ENCODE data around the gene CUL7. TPM values are rescaled to one million over a fixed set of nuclear protein-coding genes. Genes with fewer than 3 reads are reported as not detected.
A peak's percentile ranks its signal among the peaks of the same experiment; 100 is the strongest.

CUL7 gene
- total and polyA plus RNA-seq, 9 of the 15 experiments (the other 6 are each of a cell fraction or from before 2014, with no cell fraction given) = 0.44 to 20.1 (median 8.6) TPM

DNA sequence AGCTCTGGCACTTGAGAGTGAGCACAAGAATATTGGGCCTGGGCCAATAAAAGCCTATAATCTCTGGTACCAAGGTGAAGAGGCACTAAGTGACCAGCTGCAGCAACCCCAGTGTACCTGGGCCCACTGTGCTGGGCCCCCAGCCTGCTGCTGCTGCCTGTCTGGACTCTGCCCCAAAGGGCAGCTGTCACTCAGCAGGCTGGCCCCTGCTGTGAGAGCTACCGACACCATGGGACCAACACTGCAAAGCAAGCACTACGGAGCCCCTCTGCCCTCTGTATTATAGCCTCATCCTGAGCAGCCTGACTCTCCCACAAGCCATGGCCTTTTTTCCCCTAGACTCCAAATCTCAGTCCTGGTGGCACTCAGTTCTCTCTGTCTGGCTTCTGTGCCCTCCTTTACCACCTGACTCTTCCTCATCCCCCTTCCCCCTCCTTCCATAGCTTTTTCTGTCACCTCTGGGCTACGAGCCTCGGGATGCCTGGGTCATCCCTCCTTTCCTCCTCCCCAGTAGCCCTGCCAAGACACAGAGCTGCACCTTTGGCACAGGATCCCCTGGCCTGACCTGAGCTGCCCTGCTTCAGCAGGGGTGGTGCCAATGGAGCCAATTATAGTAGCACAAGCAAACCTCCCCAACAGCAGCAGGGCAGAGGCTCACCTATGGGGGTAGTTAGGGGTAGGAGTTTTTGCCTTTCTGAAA is 18.0 kb downstream of the CUL7 start (continued):
- TF ChIP-seq, protein P1, sequence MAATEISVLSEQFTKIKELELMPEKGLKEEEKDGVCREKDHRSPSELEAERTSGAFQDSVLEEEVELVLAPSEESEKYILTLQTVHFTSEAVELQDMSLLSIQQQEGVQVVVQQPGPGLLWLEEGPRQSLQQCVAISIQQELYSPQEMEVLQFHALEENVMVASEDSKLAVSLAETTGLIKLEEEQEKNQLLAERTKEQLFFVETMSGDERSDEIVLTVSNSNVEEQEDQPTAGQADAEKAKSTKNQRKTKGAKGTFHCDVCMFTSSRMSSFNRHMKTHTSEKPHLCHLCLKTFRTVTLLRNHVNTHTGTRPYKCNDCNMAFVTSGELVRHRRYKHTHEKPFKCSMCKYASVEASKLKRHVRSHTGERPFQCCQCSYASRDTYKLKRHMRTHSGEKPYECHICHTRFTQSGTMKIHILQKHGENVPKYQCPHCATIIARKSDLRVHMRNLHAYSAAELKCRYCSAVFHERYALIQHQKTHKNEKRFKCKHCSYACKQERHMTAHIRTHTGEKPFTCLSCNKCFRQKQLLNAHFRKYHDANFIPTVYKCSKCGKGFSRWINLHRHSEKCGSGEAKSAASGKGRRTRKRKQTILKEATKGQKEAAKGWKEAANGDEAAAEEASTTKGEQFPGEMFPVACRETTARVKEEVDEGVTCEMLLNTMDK (IDR thresholded peaks at IDR 0.05; ENCODE audit: borderline replicate concordance, insufficient read depth, low read depth, low read length, poor library complexity, severe bottlenecking) = no peak
- TF ChIP-seq, protein P2, sequence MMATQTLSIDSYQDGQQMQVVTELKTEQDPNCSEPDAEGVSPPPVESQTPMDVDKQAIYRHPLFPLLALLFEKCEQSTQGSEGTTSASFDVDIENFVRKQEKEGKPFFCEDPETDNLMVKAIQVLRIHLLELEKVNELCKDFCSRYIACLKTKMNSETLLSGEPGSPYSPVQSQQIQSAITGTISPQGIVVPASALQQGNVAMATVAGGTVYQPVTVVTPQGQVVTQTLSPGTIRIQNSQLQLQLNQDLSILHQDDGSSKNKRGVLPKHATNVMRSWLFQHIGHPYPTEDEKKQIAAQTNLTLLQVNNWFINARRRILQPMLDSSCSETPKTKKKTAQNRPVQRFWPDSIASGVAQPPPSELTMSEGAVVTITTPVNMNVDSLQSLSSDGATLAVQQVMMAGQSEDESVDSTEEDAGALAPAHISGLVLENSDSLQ (IDR thresholded peaks at IDR 0.05) = 0 out of 2 replicates have a peak, but pooled peaks have one; percentile 7
- no peak for TF ChIP-seq ZZZ3 (IDR thresholded peaks at IDR 0.05)

DNA sequence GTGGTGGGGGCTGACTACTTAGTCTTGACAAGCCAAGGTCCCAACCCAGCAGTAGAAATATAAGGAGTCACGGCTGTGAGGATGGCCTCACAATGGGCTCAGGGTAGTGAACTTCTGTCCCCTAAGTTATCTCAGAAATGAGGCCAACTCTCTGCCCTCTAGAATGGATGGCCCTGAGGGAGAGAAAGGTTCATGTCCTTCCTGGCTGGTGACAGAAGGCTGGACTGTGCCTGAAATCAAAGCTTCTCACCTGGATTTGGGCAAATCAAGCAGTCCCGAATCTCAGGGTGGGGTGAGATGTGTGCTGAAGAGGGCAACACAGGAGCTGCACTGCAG is 19.5 kb downstream of the CUL7 start:
- CTCF ChIA-PET (ENCODE audit: low intra/inter-chr PET ratio) = no interaction called here
- no peak overlapping the region for H3K4me3 ChIP-seq
- peaks cover 0 to 7% of the 10 kb centered on the region in 2 experiments; a peak in 3 of 5 replicates for H3K4me1 ChIP-seq (replicated peaks in 1 of 2; ENCODE audit: control insufficient read depth in 2 of 2, insufficient read depth in 2 of 2, low read length in 2 of 2)
- intact Hi-C loops (cut with micrococcal nuclease) (no loop called here), in situ Hi-C loops (cut with MboI) (no loop called here)
- FAIRE-seq (no peak), ATAC-seq (no peak), DNase-seq (ENCODE audit: extremely low read depth in 1 of 4, low spot score in 3 of 4) (no peak)
- H4K20me1 ChIP-seq (replicated peaks; ENCODE audit: control insufficient read depth, insufficient read depth, low read length) = no peaks in the 10 kb centered on the region; the same call in 1 of the 2 replicates
- H3K36me3 ChIP-seq (ENCODE audit: control insufficient read depth, insufficient read depth, low read length) = peaks cover 72% of the 10 kb centered on the region
- no peaks in the 10 kb centered on the region for H3K79me2 ChIP-seq (ENCODE audit: control insufficient read depth, insufficient read depth, low read length)
- no peak overlapping the region for H3K4me2 ChIP-seq (ENCODE audit: insufficient read depth, low read length)
- WGBS (ENCODE audit: insufficient coverage, low coverage, missing lambda C conversion rate) = 84% methylated on average over 2 of the region's 2 CpGs
- no peak overlapping the region for H2AFZ ChIP-seq (ENCODE audit: low read depth, low read length)
- H3K27ac ChIP-seq (ENCODE audit: extremely low read depth, low read depth, low read length) = no peak overlapping the region
- H3K27me3 ChIP-seq (ENCODE audit: control insufficient read depth in 2 of 2, insufficient read depth in 2 of 2, low read length in 2 of 2) = no peaks in the 10 kb centered on the region
- peaks cover 2% of the 10 kb centered on the region for H3K9me1 ChIP-seq (ENCODE audit: control insufficient read depth, insufficient read depth, low read length)
- H3K9ac ChIP-seq (ENCODE audit: insufficient read depth in 1 of 2, low read depth in 2 of 2, low read length in 2 of 2) = no peak overlapping the region
- BruUV-seq (replicated peaks) = no TSS peak
- H3K9me3 ChIP-seq (replicated peaks; ENCODE audit: control insufficient read depth, insufficient read depth, low read depth, low read length) = no peaks in the 10 kb centered on the region
- POLR2A ChIA-PET = interaction anchor here (0.7 to 5.7 kb wide), 5 partner anchors 14 to 61 kb away, joined by 3 to 22 read pairs (median 6); partner anchors contain the start of genes CUL7, KLHDC3 and MEA1
- TF ChIP-seq, protein P3, sequence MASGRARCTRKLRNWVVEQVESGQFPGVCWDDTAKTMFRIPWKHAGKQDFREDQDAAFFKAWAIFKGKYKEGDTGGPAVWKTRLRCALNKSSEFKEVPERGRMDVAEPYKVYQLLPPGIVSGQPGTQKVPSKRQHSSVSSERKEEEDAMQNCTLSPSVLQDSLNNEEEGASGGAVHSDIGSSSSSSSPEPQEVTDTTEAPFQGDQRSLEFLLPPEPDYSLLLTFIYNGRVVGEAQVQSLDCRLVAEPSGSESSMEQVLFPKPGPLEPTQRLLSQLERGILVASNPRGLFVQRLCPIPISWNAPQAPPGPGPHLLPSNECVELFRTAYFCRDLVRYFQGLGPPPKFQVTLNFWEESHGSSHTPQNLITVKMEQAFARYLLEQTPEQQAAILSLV (tag; IDR thresholded peaks at IDR 0.05) = no peak
- no peak for TF ChIP-seq KDM5B (IDR thresholded peaks at IDR 0.05; ENCODE audit: insufficient replicate concordance, low read depth, low read length)
- no peak for TF ChIP-seq HCFC1 (IDR thresholded peaks at IDR 0.05; ENCODE audit: low read depth, low read length)
- TF ChIP-seq NCOA1 (IDR thresholded peaks at IDR 0.05; ENCODE audit: low read depth) = no peak
- TF ChIP-seq ZNF12 (CRISPR knock-in tag; IDR thresholded peaks at IDR 0.05) = no peak
- TF ChIP-seq, protein P4, sequence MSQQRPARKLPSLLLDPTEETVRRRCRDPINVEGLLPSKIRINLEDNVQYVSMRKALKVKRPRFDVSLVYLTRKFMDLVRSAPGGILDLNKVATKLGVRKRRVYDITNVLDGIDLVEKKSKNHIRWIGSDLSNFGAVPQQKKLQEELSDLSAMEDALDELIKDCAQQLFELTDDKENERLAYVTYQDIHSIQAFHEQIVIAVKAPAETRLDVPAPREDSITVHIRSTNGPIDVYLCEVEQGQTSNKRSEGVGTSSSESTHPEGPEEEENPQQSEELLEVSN (IDR thresholded peaks at IDR 0.05; ENCODE audit: borderline replicate concordance in 1 of 2, extremely low read depth in 1 of 2, insufficient read depth in 1 of 2, insufficient read length in 1 of 2, low read depth in 1 of 2, low read length in 1 of 2, poor library complexity in 1 of 2, severe bottlenecking in 1 of 2) = no peak
- no peak for TF ChIP-seq BRCA1 (IDR thresholded peaks at IDR 0.05)
- no peak for TF ChIP-seq BRCA1 (CRISPR knock-in tag; IDR thresholded peaks at IDR 0.05)
- TF ChIP-seq DIDO1 (tag; IDR thresholded peaks at IDR 0.05; ENCODE audit: low read depth) = no peak
- no peak for TF ChIP-seq JUND (IDR thresholded peaks at IDR 0.05; ENCODE audit: borderline replicate concordance, low read depth, low read length)
- no peak for TF ChIP-seq JUND (tag; IDR thresholded peaks at IDR 0.05; ENCODE audit: borderline replicate concordance, low read depth, low read length)
- TF ChIP-seq RBBP5 (IDR thresholded peaks at IDR 0.05; ENCODE audit: borderline replicate concordance, insufficient read depth, low read length, poor library complexity, severe bottlenecking) = no peak
